ENCODE measurements around the gene SUMO3. TPM values are rescaled to one million over a fixed set of nuclear protein-coding genes. Genes with fewer than 3 reads are reported as not detected.

The SUMO3 gene
- total RNA-seq, 1 donor = 102 TPM

GRCh38 chr21:44765231-44766013 is 52.4 kb downstream of the SUMO3 start:
- TF ChIP-seq, protein P1, sequence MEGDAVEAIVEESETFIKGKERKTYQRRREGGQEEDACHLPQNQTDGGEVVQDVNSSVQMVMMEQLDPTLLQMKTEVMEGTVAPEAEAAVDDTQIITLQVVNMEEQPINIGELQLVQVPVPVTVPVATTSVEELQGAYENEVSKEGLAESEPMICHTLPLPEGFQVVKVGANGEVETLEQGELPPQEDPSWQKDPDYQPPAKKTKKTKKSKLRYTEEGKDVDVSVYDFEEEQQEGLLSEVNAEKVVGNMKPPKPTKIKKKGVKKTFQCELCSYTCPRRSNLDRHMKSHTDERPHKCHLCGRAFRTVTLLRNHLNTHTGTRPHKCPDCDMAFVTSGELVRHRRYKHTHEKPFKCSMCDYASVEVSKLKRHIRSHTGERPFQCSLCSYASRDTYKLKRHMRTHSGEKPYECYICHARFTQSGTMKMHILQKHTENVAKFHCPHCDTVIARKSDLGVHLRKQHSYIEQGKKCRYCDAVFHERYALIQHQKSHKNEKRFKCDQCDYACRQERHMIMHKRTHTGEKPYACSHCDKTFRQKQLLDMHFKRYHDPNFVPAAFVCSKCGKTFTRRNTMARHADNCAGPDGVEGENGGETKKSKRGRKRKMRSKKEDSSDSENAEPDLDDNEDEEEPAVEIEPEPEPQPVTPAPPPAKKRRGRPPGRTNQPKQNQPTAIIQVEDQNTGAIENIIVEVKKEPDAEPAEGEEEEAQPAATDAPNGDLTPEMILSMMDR (IDR thresholded peaks at IDR 0.05; ENCODE audit: insufficient read depth, low read depth, low read length) = no peak
- no peak overlapping the region for H3K4me3 ChIP-seq (ENCODE audit: low read depth, low read length)
- no peak for DNase-seq (ENCODE audit: low read depth)

DNA sequence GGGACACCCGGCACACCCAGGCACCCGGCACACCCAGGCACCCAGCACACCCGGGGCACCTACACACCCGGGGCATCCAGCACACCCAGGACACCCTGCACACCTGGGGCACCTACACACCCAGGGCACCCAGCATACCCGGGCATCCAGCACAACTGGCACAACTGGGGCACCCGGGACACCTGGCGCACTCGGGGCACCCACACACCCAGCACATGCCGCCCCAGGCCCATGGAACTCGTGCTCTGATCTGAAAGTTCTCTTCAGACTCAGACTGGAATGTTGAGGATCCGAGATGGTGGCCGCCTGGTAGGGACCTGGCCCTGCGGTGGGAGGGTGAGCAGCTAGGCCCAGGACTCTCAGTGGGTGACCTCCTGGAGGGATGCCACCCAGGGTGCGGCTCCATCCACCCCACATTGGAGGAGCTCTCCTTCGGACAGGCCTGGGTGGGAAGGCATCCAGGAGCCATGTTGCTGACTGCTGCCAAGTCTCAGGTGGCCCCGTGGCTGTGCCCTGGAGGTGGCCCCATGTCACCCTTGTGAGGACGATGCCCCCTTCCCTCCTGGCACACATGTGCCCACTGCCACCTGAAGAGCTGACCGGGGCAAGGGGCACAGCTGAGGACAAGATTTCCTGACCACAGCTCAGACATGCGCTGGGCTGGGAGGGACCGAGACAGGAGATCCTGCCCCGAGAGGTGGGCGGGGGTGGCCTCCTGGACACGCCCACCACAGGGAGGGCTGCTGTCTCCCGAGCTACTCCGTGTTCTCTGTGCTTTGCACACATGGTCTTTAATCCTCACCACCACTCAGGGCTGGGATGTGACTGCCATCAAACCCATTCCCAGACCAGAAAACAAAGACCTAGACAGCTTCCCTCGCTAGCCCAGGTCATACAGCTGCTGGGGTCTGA is 53.3 kb downstream of the SUMO3 start:
- no peak for DNase-seq (ENCODE audit: low read depth)
- no peak overlapping the region for H3K4me3 ChIP-seq (ENCODE audit: low read depth, low read length)
- TF ChIP-seq, protein P1 (IDR thresholded peaks at IDR 0.05; ENCODE audit: insufficient read depth, low read depth, low read length) = no peak

DNA sequence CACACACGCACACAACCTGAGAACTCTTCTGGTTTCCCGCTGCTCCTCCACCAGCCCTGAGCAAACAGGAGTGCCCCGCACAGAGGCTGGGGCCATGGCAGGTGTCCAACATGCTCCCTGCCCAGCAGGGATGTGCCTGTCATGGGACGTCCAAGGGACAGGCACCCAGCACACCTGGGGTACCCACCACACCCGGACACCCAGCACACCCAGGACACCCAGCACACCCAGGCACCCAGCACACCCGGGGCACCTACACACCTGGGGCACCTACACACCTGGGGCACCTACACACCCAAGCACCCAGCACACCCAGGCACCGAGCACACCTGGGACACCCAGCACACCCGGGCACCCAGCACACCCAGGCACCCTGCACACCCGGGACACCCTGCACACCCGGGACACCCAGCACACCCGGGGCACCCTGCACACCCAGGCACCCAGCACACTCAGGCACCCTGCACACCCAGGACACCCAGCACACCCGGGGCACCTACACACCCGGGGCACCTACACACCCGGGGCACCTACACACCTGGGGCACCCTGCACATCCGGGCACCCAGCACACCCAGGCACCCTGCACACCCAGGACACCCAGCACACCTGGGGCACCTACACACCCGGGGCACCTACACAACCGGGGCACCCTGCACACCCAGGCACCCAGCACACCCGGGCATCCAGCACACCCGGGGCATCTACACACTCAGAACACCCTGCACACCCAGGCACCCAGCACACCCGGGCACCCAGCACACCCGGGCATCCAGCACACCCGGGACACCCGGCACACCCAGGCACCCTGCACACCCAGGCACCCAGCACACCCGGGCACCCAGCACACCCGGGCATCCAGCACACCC is 54.2 kb downstream of the SUMO3 start:
- TF ChIP-seq, protein P1 (IDR thresholded peaks at IDR 0.05; ENCODE audit: insufficient read depth, low read depth, low read length) = no peak
- DNase-seq (ENCODE audit: low read depth) = no peak
- no peak overlapping the region for H3K4me3 ChIP-seq (ENCODE audit: low read depth, low read length)

- no peak for DNase-seq (ENCODE audit: low read depth)
- TF ChIP-seq, protein P1 (IDR thresholded peaks at IDR 0.05; ENCODE audit: insufficient read depth, low read depth, low read length) = no peak
- H3K4me3 ChIP-seq (ENCODE audit: low read depth, low read length) = no peak overlapping the region
Observed at GRCh38 chr21:44763050-44763378, 54.8 kb downstream of the SUMO3 start.

- TF ChIP-seq, protein P1 (IDR thresholded peaks at IDR 0.05; ENCODE audit: insufficient read depth, low read depth, low read length) = no peak
- H3K4me3 ChIP-seq (ENCODE audit: low read depth, low read length) = no peak overlapping the region
- DNase-seq (ENCODE audit: low read depth) = no peak
Observed at GRCh38 chr21:44762221-44763049, 55.4 kb downstream of the SUMO3 start.
